Liver (tissue), 9 donors: ENCODE measurements around the gene TPBGL. TPM values are rescaled to one million over a fixed set of nuclear protein-coding genes. Genes with fewer than 3 reads are reported as not detected.

Experiments used
- DNase-seq: peaks from one replicate; pipeline ENCODE4 v3.0.0-alpha.2; 2017; ENCODE audit warnings: low spot score
- H3K27ac ChIP-seq, 2 donors: one replicate each; pipeline ENCODE4 v1.7.0; 2013; ENCODE audit warnings: inconsistent platforms in 2 of 2, low read length in 2 of 2, control low read depth in 1 of 2, low read depth in 1 of 2, mild to moderate bottlenecking in 1 of 2
- H3K27me3 ChIP-seq, 4 donors: one replicate each; pipeline versions ENCODE4 v1.6.1 to v1.7.0; 2013; ENCODE audit warnings: low read length in 3 of 4, inconsistent platforms in 1 of 4, mild to moderate bottlenecking in 1 of 4, moderate library complexity in 1 of 4; ENCODE audit not compliant: control insufficient read depth in 4 of 4, insufficient read depth in 4 of 4
- H3K36me3 ChIP-seq, 4 donors: one replicate each; pipeline versions ENCODE4 v1.6.1 to v1.7.0; 2013; ENCODE audit warnings: low read length in 3 of 4, mild to moderate bottlenecking in 3 of 4, low read depth in 1 of 4, moderate library complexity in 1 of 4; ENCODE audit not compliant: control insufficient read depth in 4 of 4, insufficient read depth in 3 of 4
- H3K4me1 ChIP-seq, 4 donors: one replicate each; pipeline versions ENCODE4 v1.6.1 to v1.7.0; 2013; ENCODE audit warnings: low read length in 3 of 4, mild to moderate bottlenecking in 3 of 4, moderate library complexity in 1 of 4; ENCODE audit not compliant: control insufficient read depth in 4 of 4, insufficient read depth in 4 of 4
- H3K4me3 ChIP-seq, 3 donors: one replicate each; pipeline versions ENCODE4 v1.6.1 to v1.7.0; 2013; ENCODE audit warnings: low read length in 3 of 3, control low read depth in 1 of 3, low read depth in 1 of 3, mild to moderate bottlenecking in 1 of 3
- H3K9ac ChIP-seq, 2 donors: one replicate each; pipeline ENCODE4 v1.7.0; 2013; ENCODE audit warnings: low read length in 2 of 2, mild to moderate bottlenecking in 2 of 2, moderate library complexity in 2 of 2, control low read depth in 1 of 2, low read depth in 1 of 2
- H3K9me3 ChIP-seq, 4 donors: one replicate each; pipeline versions ENCODE4 v1.6.1 to v1.7.0; 2013; ENCODE audit warnings: low read length in 3 of 4; ENCODE audit not compliant: control insufficient read depth in 4 of 4
- ATF3 ChIP-seq: IDR thresholded peaks from 2 replicates; pipeline ENCODE4 v1.6.1; 2016; ENCODE audit warnings: antibody characterized with exemption
- CTCF ChIP-seq: fragments of 150-350 bp; IDR thresholded peaks from 2 replicates; pipeline ENCODE4 v1.5.1; 2017; ENCODE audit warnings: improper control_type of control experiment, low read depth, low read length; ENCODE audit not compliant: missing input control
- EGR1 ChIP-seq, 2 donors: IDR thresholded peaks; 2 replicates each; pipeline ENCODE4 v1.6.1; 2016 to 2018; ENCODE audit warnings: antibody characterized with exemption in 2 of 2, low read depth in 2 of 2
- FOXA1 ChIP-seq: IDR thresholded peaks from 2 replicates; pipeline ENCODE4 v1.6.1; 2016; ENCODE audit warnings: antibody characterized with exemption
- FOXA2 ChIP-seq: IDR thresholded peaks from 2 replicates; pipeline ENCODE4 v1.6.1; 2016; ENCODE audit warnings: antibody characterized with exemption
- HNF4A ChIP-seq, 2 donors: conservative IDR thresholded peaks; 2 replicates each; pipeline ENCODE4 v1.6.1; 2016; ENCODE audit warnings: antibody characterized with exemption in 2 of 2, mild to moderate bottlenecking in 2 of 2
- HNF4G ChIP-seq: IDR thresholded peaks from 2 replicates; pipeline ENCODE4 v1.6.1; 2016; ENCODE audit warnings: antibody characterized with exemption
- JUND ChIP-seq, 2 donors: IDR thresholded peaks; 2 replicates each; pipeline ENCODE4 v1.6.1; 2016; ENCODE audit warnings: antibody characterized with exemption in 2 of 2
- MAX ChIP-seq: IDR thresholded peaks from 2 replicates; pipeline ENCODE4 v1.6.1; 2016; ENCODE audit warnings: antibody characterized with exemption
- NR2F2 ChIP-seq: IDR thresholded peaks from 2 replicates; pipeline ENCODE4 v1.6.1; 2016; ENCODE audit warnings: antibody characterized with exemption
- RAD21 ChIP-seq, 2 donors: IDR thresholded peaks; 2 replicates each; pipeline ENCODE4 v1.6.1; 2016; ENCODE audit warnings: antibody characterized with exemption in 2 of 2, mild to moderate bottlenecking in 2 of 2
- RXRA ChIP-seq, 2 donors: IDR thresholded peaks; 2 replicates each; pipeline ENCODE4 v1.6.1; 2017 to 2018; ENCODE audit warnings: antibody characterized with exemption in 2 of 2, mild to moderate bottlenecking in 1 of 2
- SP1 ChIP-seq: IDR thresholded peaks from 2 replicates; pipeline ENCODE4 v1.6.1; 2018; ENCODE audit warnings: antibody characterized with exemption, mild to moderate bottlenecking
- TAF1 ChIP-seq: conservative IDR thresholded peaks from 2 replicates; pipeline ENCODE4 v1.6.1; 2016; ENCODE audit warnings: antibody characterized with exemption, mild to moderate bottlenecking
- YY1 ChIP-seq: IDR thresholded peaks from 2 replicates; pipeline ENCODE4 v1.6.1; 2016; ENCODE audit warnings: antibody characterized with exemption, mild to moderate bottlenecking
- ZBTB33 ChIP-seq: IDR thresholded peaks from 2 replicates; pipeline ENCODE4 v1.6.1; 2016; ENCODE audit warnings: antibody characterized with exemption
- WGBS: extraction: QIAGEN DNeasy Blood & Tissue Kit; methylation state at CpG from one replicate; pipeline ENCODE4 v1.1.7; 2013; 5-methylcytosine and 5-hydroxymethylcytosine counted together
- polyA plus RNA-seq, 2 donors: library from polyadenylated mRNA; stranded (reverse) in 1 of 2; unstranded in 1 of 2; fragments of 200-250 nt in 1 of 2; fragments of >200 nt in 1 of 2; fragmentation: Nextera tagmentation in 1 of 2; extraction: Ambion mirVana in 1 of 2; gene quantifications; one replicate each; pipeline versions ENCODE4 v1.2.1 to v1.2.3, GENCODE V29; 2013 to 2015
- total RNA-seq, 2 donors: library from RNA; depleted of rRNA; stranded (reverse); fragments of >200 nt; gene quantifications; one replicate each; pipeline ENCODE4 v1.2.3, GENCODE V29; 2014
- donor health status: healthy.
- donor health status: healthy.
- donor health status: healthy.
- donor health status: healthy.
- donor health status: healthy.

The TPBGL gene
- total and polyA plus RNA-seq, 4 donors = 0.05 TPM; not detected in 3

- Histone ChIP-seq H3K4me1 (peaks cover 4 to 23% (median 16%) of the 10 kb centered on the region in 4 donors), H3K9me3 (peaks cover 0 to 5% (median 0%) of the 10 kb centered on the region in 4 donors), H3K27me3 (peaks cover 0 to 11% (median 5%) of the 10 kb centered on the region in 4 donors), H3K27ac (no peak overlapping the region), H3K36me3 (no peaks in the 10 kb centered on the region), H3K4me3 (peak overlapping the region in 1 of 3 donors; percentile 55), H3K9ac (no peak overlapping the region)
- TF ChIP-seq RXRA (IDR thresholded peaks at IDR 0.05) = no peak
- no peak for TF ChIP-seq YY1
- no peak for TF ChIP-seq FOXA2
- no peak for TF ChIP-seq JUND (IDR thresholded peaks at IDR 0.05)
- TF ChIP-seq NR2F2 = no peak
- WGBS = 8% methylated on average over 72 of the region's 72 CpGs
- DNase-seq = no peak
Measured at GRCh38 chr11:75241906-75242644, 1.5 kb downstream of the TPBGL start.

GRCh38 chr11:75242722-75243600 is 2.4 kb downstream of the TPBGL start:
- no peak overlapping the region for H3K4me3 ChIP-seq
- H3K9ac ChIP-seq = no peak overlapping the region
- peaks cover 0 to 11% (median 5%) of the 10 kb centered on the region in 4 donors for H3K27me3 ChIP-seq
- no peaks in the 10 kb centered on the region for H3K36me3 ChIP-seq
- H3K4me1 ChIP-seq = peaks cover 4 to 23% (median 16%) of the 10 kb centered on the region in 4 donors
- H3K27ac ChIP-seq = no peak overlapping the region
- WGBS = 81% methylated on average over 16 of the region's 16 CpGs
- H3K9me3 ChIP-seq = peaks cover 0 to 5% (median 0%) of the 10 kb centered on the region in 4 donors
- DNase-seq = no peak
- TF ChIP-seq HNF4A (conservative IDR thresholded peaks at IDR 0.05) = no peak
- no peak for TF ChIP-seq FOXA2
- TF ChIP-seq RXRA (IDR thresholded peaks at IDR 0.05) = no peak
- TF ChIP-seq ZBTB33 = no peak
- no peak for TF ChIP-seq HNF4G
- TF ChIP-seq TAF1 = no peak
- TF ChIP-seq RAD21 (IDR thresholded peaks at IDR 0.05) = no peak
- no peak for TF ChIP-seq JUND (IDR thresholded peaks at IDR 0.05)
- TF ChIP-seq MAX = no peak
- TF ChIP-seq FOXA1 = no peak
- no peak for TF ChIP-seq SP1
- TF ChIP-seq YY1 = no peak

- no peak for DNase-seq
- peaks cover 0 to 11% (median 4%) of the 10 kb centered on the region in 4 donors for H3K27me3 ChIP-seq
- H3K4me3 ChIP-seq = no peak overlapping the region
- H3K4me1 ChIP-seq = peaks cover 4 to 26% (median 19%) of the 10 kb centered on the region in 4 donors
- peaks cover 0 to 5% (median 0%) of the 10 kb centered on the region in 4 donors for H3K9me3 ChIP-seq
- 87% methylated on average over 10 of the region's 10 CpGs for WGBS
- no peak overlapping the region for H3K27ac ChIP-seq
- H3K36me3 ChIP-seq = no peaks in the 10 kb centered on the region
- no peak overlapping the region for H3K9ac ChIP-seq
- no peak for TF ChIP-seq HNF4A (conservative IDR thresholded peaks at IDR 0.05)
- no peak for TF ChIP-seq RXRA (IDR thresholded peaks at IDR 0.05)
- no peak for TF ChIP-seq EGR1 (IDR thresholded peaks at IDR 0.05; ENCODE audit: low read depth in 2 of 2)
- TF ChIP-seq CTCF = no peak
- no peak for TF ChIP-seq MAX
- TF ChIP-seq RAD21 (IDR thresholded peaks at IDR 0.05) = no peak
- TF ChIP-seq FOXA1 = no peak
- TF ChIP-seq ZBTB33 = no peak
- TF ChIP-seq ATF3 = no peak
Measured at GRCh38 chr11:75244052-75244814, 3.7 kb downstream of the TPBGL start.
